CD4-positive, CD25-positive, alpha-beta regulatory T cell (primary cell): ENCODE measurements around the gene LRRC31. TPM values are rescaled to one million over a fixed set of nuclear protein-coding genes. Genes with fewer than 3 reads are reported as not detected.

ENCODE experiments used
- polyA plus RNA-seq, 4 donors: library from polyadenylated mRNA; unstranded; fragments of 300-500 nt; fragmentation: Illumina TruSeq; gene quantifications; one replicate each; pipeline ENCODE4 v1.2.3, GENCODE V29; 2021
- total RNA-seq: library from RNA; stranded (reverse); gene quantifications from one replicate; pipeline ENCODE4 v1.2.3, GENCODE V29; 2022

Gene LRRC31
- total and polyA plus RNA-seq, 5 donors from 2014 or later: not detected

Other genes starting within 250 kb of the LRRC31 start
- not detected for gene MECOM, start 206.2 kb downstream of the LRRC31 start, total RNA-seq
- under 1 TPM in 1 of 4 donors, not detected in 3; 0.44 TPM for gene MECOM, start 206.2 kb downstream of the LRRC31 start, polyA plus RNA-seq
- gene TERC, start 104.9 kb downstream of the LRRC31 start, total RNA-seq: 2.9 TPM
- under 1 TPM in 1 of 4 donors, not detected in 3; 0.76 TPM for gene TERC, start 104.9 kb downstream of the LRRC31 start, polyA plus RNA-seq
- not detected for gene ACTRT3, start 100.4 kb downstream of the LRRC31 start, total RNA-seq
- gene ACTRT3, start 100.4 kb downstream of the LRRC31 start, polyA plus RNA-seq: under 1 TPM in 2 of 4 donors, not detected in 2; 0.21 to 0.54 TPM
- 25.9 TPM for gene MYNN, start 96.5 kb downstream of the LRRC31 start, total RNA-seq
- gene MYNN, start 96.5 kb downstream of the LRRC31 start, polyA plus RNA-seq: 10 to 100 TPM; 12.4 to 20.3 (median 17.7) TPM
- not detected for gene LRRIQ4, start 57.1 kb downstream of the LRRC31 start, total RNA-seq
- gene LRRIQ4, start 57.1 kb downstream of the LRRC31 start, polyA plus RNA-seq: not detected
- gene LRRC34, start 57.0 kb downstream of the LRRC31 start, total RNA-seq: not detected
- under 1 TPM in 3 of 4 donors, not detected in 1; 0.06 to 0.62 (median 0.21) TPM for gene LRRC34, start 57.0 kb downstream of the LRRC31 start, polyA plus RNA-seq
- not detected for gene SAMD7, start 41.6 kb upstream of the LRRC31 start, total RNA-seq
- not detected for gene SAMD7, start 41.6 kb upstream of the LRRC31 start, polyA plus RNA-seq
- gene SEC62, start 96.9 kb upstream of the LRRC31 start, total RNA-seq: 78.7 TPM
- gene SEC62, start 96.9 kb upstream of the LRRC31 start, polyA plus RNA-seq: 100 to 1,000 TPM; 127 to 193 (median 141) TPM
- 0.37 TPM for gene GPR160, start 168.1 kb upstream of the LRRC31 start, total RNA-seq
- gene GPR160, start 168.1 kb upstream of the LRRC31 start, polyA plus RNA-seq: 1 to 10 TPM; 1.5 to 6.2 (median 4.4) TPM